Naive B cell (primary cell): ENCODE results near the gene GRB2. TPM values are rescaled to one million over a fixed set of nuclear protein-coding genes. Genes with fewer than 3 reads are reported as not detected.

Experiments
- ATAC-seq, 2 donors: fragments of 150-1000 bp; cut with Tn5 transposase; 2 replicates each; pipeline ENCODE4 v1.10.0; 2021; ENCODE audit warnings: low read depth in 2 of 2, mild to moderate bottlenecking in 2 of 2, moderate library complexity in 2 of 2
- DNase-seq: peaks from one replicate; pipeline ENCODE4 v3.0.0; 2022
- H3K27ac Mint-ChIP-seq, 6 donors: one replicate each; pipeline ENCODE4 v1.8.0; 2020 to 2022; ENCODE audit warnings: mild to moderate bottlenecking in 6 of 6, mixed read lengths in 6 of 6, moderate library complexity in 5 of 6, inconsistent platforms in 2 of 6
- H3K27me3 Mint-ChIP-seq, 3 donors: one replicate each; pipeline ENCODE4 v1.8.0; 2021 to 2022; ENCODE audit warnings: mixed read lengths in 3 of 3, mild to moderate bottlenecking in 1 of 3
- H3K36me3 Mint-ChIP-seq, 2 donors: one replicate each; pipeline ENCODE4 v1.8.0; 2020 to 2022; ENCODE audit warnings: mixed read lengths in 2 of 2, inconsistent platforms in 1 of 2, mild to moderate bottlenecking in 1 of 2
- H3K4me1 Mint-ChIP-seq, 3 donors: one replicate each; pipeline ENCODE4 v1.8.0; 2020 to 2022; ENCODE audit warnings: mixed read lengths in 3 of 3, inconsistent platforms in 1 of 3, mild to moderate bottlenecking in 1 of 3, moderate library complexity in 1 of 3
- H3K4me3 Mint-ChIP-seq, 8 donors: one replicate each; pipeline ENCODE4 v1.8.0; 2020 to 2022; ENCODE audit warnings: mild to moderate bottlenecking in 8 of 8, mixed read lengths in 8 of 8, moderate library complexity in 8 of 8, inconsistent platforms in 2 of 8
- H3K9me3 Mint-ChIP-seq, 7 donors: one replicate each; pipeline ENCODE4 v1.8.0; 2020 to 2022; ENCODE audit warnings: mixed read lengths in 7 of 7, mild to moderate bottlenecking in 5 of 7, inconsistent platforms in 2 of 7, moderate library complexity in 1 of 7
- polyA plus RNA-seq, 6 donors: library from polyadenylated mRNA; unstranded; fragments of 300-500 nt; fragmentation: Illumina TruSeq; gene quantifications; one replicate each; pipeline ENCODE4 v1.2.3, GENCODE V29; 2021; ENCODE audit warnings: low read depth in 6 of 6

GRB2 gene
- polyA plus RNA-seq, 6 donors from 2014 or later = 281 to 361 (median 305) TPM

- H3K27me3 Mint-ChIP-seq = no peaks in the 10 kb centered on the region
- peak overlapping the region in 5 of 6 donors; percentile 71 to 96 (median 92) for H3K27ac Mint-ChIP-seq
- H3K4me1 Mint-ChIP-seq = peaks cover 53 to 92% (median 89%) of the 10 kb centered on the region in 3 donors
- peaks cover 0 to 19% of the 10 kb centered on the region in 2 donors for H3K36me3 Mint-ChIP-seq
- no peaks in the 10 kb centered on the region for H3K9me3 Mint-ChIP-seq
- DNase-seq = no peak
- ATAC-seq = no peak
- peak overlapping the region in 5 of 8 donors; percentile 30 to 85 (median 41) for H3K4me3 Mint-ChIP-seq
Measured at GRCh38 chr17:75335315-75335714, 70.2 kb downstream of the GRB2 start.

- Mint-ChIP-seq H3K27ac (peak overlapping the region; percentile 42 to 96 (median 87)), H3K36me3 (peaks cover 0 to 15% of the 10 kb centered on the region in 2 donors), H3K4me3 (peak overlapping the region in 2 of 8 donors; percentile 30 to 31), H3K4me1 (peaks cover 49 to 92% (median 84%) of the 10 kb centered on the region in 3 donors), H3K9me3 (no peaks in the 10 kb centered on the region), H3K27me3 (no peaks in the 10 kb centered on the region)
- ATAC-seq = no peak
- DNase-seq = no peak
Measured at GRCh38 chr17:75334723-75335122, 70.8 kb downstream of the GRB2 start.

DNA sequence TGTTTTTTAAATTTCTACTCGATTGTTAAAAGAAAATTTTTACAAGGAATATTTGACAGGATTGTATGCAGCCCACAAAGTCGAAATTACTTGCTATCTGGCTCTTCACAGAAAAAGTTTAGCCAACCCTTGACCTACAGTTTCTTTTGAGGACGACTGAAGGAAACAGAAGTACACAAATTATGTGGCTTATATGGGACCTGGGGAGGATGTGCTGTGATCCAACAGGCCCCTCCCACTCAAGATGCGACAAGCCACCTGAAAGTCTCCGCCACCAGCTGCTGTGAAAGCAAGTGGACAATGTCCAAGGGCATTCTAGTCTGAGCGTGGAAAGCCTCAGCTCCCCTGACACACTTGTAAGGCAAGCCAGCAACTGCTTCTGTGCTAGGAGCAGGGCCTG is 73.8 kb downstream of the GRB2 start:
- Mint-ChIP-seq H3K27ac (peak overlapping the region in 5 of 6 donors; percentile 53 to 90 (median 78)), H3K9me3 (no peaks in the 10 kb centered on the region), H3K4me1 (peaks cover 50 to 88% (median 73%) of the 10 kb centered on the region in 3 donors), H3K27me3 (no peaks in the 10 kb centered on the region), H3K36me3 (peaks cover 0 to 18% of the 10 kb centered on the region in 2 donors), H3K4me3 (peak overlapping the region in 4 of 8 donors; percentile 26 to 64 (median 60))
- DNase-seq (no peak), ATAC-seq (peak in 1 of 2 donors; percentile 51)

GRCh38 chr17:75327757-75328156 is 77.7 kb downstream of the GRB2 start:
- Mint-ChIP-seq H3K27me3 (no peaks in the 10 kb centered on the region), H3K9me3 (no peaks in the 10 kb centered on the region), H3K4me3 (peak overlapping the region in 7 of 8 donors; percentile 17 to 55 (median 38)), H3K4me1 (peaks cover 46 to 89% (median 69%) of the 10 kb centered on the region in 3 donors), H3K27ac (peak overlapping the region; percentile 22 to 87 (median 85)), H3K36me3 (peaks cover 0 to 27% of the 10 kb centered on the region in 2 donors)
- no peak for DNase-seq
- no peak for ATAC-seq

GRCh38 chr17:75326226-75326848 is 79.1 kb downstream of the GRB2 start:
- no peaks in the 10 kb centered on the region for H3K27me3 Mint-ChIP-seq
- H3K4me3 Mint-ChIP-seq = peak overlapping the region in 7 of 8 donors; percentile 53 to 85 (median 61)
- H3K9me3 Mint-ChIP-seq = no peaks in the 10 kb centered on the region
- peaks cover 42 to 84% (median 56%) of the 10 kb centered on the region in 3 donors for H3K4me1 Mint-ChIP-seq
- DNase-seq (no peak), ATAC-seq (no peak)
- peak overlapping the region; percentile 76 to 96 (median 94) for H3K27ac Mint-ChIP-seq
- H3K36me3 Mint-ChIP-seq = peaks cover 0 to 19% of the 10 kb centered on the region in 2 donors

- H3K36me3 Mint-ChIP-seq = peaks cover 0 to 19% of the 10 kb centered on the region in 2 donors
- peaks cover 38 to 82% (median 51%) of the 10 kb centered on the region in 3 donors for H3K4me1 Mint-ChIP-seq
- DNase-seq (no peak), ATAC-seq (peak in 1 of 2 donors; percentile 11)
- peak overlapping the region; percentile 9 to 85 (median 61) for H3K4me3 Mint-ChIP-seq
- H3K27ac Mint-ChIP-seq = peak overlapping the region; percentile 76 to 96 (median 94)
- H3K27me3 Mint-ChIP-seq = no peaks in the 10 kb centered on the region
- no peaks in the 10 kb centered on the region for H3K9me3 Mint-ChIP-seq
Measured at GRCh38 chr17:75325827-75326225, 79.7 kb downstream of the GRB2 start.

GRCh38 chr17:75325348-75325747 is 80.1 kb downstream of the GRB2 start:
- DNase-seq = no peak
- Mint-ChIP-seq H3K9me3 (no peaks in the 10 kb centered on the region), H3K27ac (peak overlapping the region; percentile 76 to 96 (median 94)), H3K4me3 (peak overlapping the region in 7 of 8 donors; percentile 9 to 78 (median 53)), H3K4me1 (peaks cover 33 to 82% (median 48%) of the 10 kb centered on the region in 3 donors), H3K27me3 (no peaks in the 10 kb centered on the region), H3K36me3 (peaks cover 0 to 24% of the 10 kb centered on the region in 2 donors)
- ATAC-seq = no peak

GRCh38 chr17:75321506-75321905 is 84.0 kb downstream of the GRB2 start:
- no peaks in the 10 kb centered on the region for H3K9me3 Mint-ChIP-seq
- H3K27ac Mint-ChIP-seq = peak overlapping the region in 3 of 6 donors; percentile 47 to 85 (median 65)
- H3K4me3 Mint-ChIP-seq = peak overlapping the region in 1 of 8 donors; percentile 50
- ATAC-seq = no peak
- no peaks in the 10 kb centered on the region for H3K27me3 Mint-ChIP-seq
- no peak for DNase-seq
- peaks cover 0 to 21% of the 10 kb centered on the region in 2 donors for H3K36me3 Mint-ChIP-seq
- H3K4me1 Mint-ChIP-seq = peaks cover 31 to 78% (median 41%) of the 10 kb centered on the region in 3 donors

DNA sequence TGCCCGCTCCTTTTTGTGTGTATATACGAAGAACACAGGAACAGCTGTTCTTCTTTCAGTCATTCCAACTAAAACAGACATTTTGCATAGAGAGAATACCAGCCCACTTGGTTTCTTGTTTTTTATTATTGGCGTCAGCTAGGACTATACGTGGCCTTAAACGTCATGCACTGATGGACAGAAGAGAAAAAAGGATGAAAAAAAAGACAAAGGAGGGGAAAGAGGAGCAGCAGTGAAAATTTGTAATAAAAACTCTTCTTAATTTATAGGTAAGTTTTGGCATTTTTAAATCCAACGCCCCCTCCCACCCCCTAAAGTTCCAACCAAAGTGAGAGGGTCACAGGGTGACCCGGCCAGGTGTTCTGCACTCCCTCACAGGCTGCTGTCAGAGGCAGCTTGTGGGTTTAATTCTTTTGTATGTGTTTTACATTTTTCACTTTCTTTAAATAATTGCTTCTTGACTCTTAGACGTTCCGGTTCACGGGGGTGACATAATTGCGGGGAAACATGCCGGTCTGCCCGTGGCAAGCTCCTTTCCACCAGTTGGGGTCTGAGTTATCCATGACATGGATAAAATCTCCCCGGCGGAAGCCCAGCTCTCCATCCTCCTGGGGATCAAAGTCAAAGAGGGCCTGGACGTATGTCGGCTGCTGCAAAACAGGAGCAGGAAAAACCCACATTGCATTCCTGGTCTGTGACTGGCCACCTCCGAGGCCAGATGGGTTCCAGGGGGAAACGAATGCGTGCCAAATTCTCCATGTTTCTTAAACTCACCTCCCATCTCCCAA is 85.4 kb downstream of the GRB2 start:
- Mint-ChIP-seq H3K4me3 (peak overlapping the region in 5 of 8 donors; percentile 5 to 79 (median 32)), H3K9me3 (no peaks in the 10 kb centered on the region), H3K4me1 (peaks cover 19 to 67% (median 27%) of the 10 kb centered on the region in 3 donors), H3K36me3 (peaks cover 0 to 18% of the 10 kb centered on the region in 2 donors), H3K27me3 (no peaks in the 10 kb centered on the region), H3K27ac (peak overlapping the region; percentile 62 to 95 (median 88))
- ATAC-seq (peak in 1 of 2 donors; percentile 37), DNase-seq (no peak)

DNA sequence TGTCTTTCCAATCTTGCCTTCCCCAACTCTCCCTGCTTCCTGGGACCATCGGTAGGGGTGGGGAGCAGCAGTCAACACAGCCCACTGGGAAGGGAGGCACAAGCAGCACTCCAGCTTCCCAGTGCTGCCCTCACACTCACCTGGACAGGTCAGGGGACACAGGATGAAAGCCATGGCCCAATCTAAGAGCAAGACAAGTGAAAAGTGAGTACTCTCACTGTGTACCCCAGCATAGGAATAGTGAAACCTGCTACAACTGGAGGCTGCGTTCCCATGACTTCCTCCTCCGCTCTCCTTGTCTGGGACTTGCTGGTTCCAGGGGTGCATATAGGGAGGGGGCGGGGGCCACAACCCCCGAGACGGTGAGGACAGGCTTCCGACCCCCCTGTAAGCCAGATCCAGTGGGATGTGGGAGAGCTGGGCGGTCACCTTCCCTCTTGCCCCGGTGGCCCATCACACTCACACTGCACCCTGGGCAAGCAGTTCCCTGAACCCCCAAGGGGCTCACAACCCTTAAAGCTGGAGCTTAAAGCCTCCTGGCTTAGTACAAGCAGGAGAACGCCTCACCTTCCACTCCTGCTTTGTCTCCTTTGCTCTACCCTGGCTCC is 86.8 kb downstream of the GRB2 start:
- peak overlapping the region in 1 of 8 donors; percentile 74 for H3K4me3 Mint-ChIP-seq

DNA sequence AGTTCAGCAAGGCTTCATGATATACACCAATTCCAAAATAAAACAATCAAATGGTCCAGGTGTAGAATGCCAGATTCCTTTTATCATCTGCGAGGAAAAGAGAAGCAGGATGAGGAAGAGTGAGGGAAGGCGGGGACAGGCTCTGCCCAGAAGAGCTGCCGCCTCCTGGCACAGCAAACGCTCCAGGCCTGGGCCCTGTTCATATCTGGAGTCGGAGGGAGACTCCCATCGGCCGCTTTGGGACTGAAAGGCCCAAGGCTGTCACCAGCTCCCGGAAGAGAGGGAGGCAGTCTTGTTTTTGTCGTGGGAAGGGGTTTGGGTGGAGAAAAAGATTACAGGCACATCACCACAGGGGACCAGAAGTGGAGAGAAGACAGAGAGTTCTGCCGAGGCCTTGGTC is 87.3 kb downstream of the GRB2 start:
- DNase-seq (no peak), ATAC-seq (no peak)
- Mint-ChIP-seq H3K27me3 (no peaks in the 10 kb centered on the region), H3K9me3 (no peaks in the 10 kb centered on the region), H3K4me3 (no peak overlapping the region), H3K4me1 (peaks cover 23 to 60% (median 27%) of the 10 kb centered on the region in 3 donors), H3K36me3 (peaks cover 0 to 13% of the 10 kb centered on the region in 2 donors), H3K27ac (peak overlapping the region in 4 of 6 donors; percentile 33 to 90 (median 68))

More for the DNA sequence above, 86.8 kb downstream of the GRB2 start:
- H3K4me1 Mint-ChIP-seq = peaks cover 21 to 62% (median 30%) of the 10 kb centered on the region in 3 donors
- H3K27me3 Mint-ChIP-seq = no peaks in the 10 kb centered on the region
- ATAC-seq (no peak), DNase-seq (no peak)
- peaks cover 0 to 16% of the 10 kb centered on the region in 2 donors for H3K36me3 Mint-ChIP-seq
- H3K9me3 Mint-ChIP-seq = no peaks in the 10 kb centered on the region
- peak overlapping the region in 3 of 6 donors; percentile 84 to 90 (median 85) for H3K27ac Mint-ChIP-seq

- Mint-ChIP-seq H3K4me1 (peaks cover 22 to 60% (median 26%) of the 10 kb centered on the region in 3 donors), H3K4me3 (peak overlapping the region in 2 of 8 donors; percentile 25 to 33), H3K27ac (peak overlapping the region in 5 of 6 donors; percentile 22 to 89 (median 78)), H3K36me3 (peaks cover 0 to 10% of the 10 kb centered on the region in 2 donors), H3K27me3 (no peaks in the 10 kb centered on the region), H3K9me3 (no peaks in the 10 kb centered on the region)
- DNase-seq (no peak), ATAC-seq (no peak)
Measured at GRCh38 chr17:75317671-75318070, 87.8 kb downstream of the GRB2 start.

- Mint-ChIP-seq H3K27ac (peak overlapping the region in 3 of 6 donors; percentile 45 to 69 (median 51)), H3K36me3 (peaks cover 0 to 10% of the 10 kb centered on the region in 2 donors), H3K4me1 (peaks cover 25 to 66% (median 37%) of the 10 kb centered on the region in 3 donors)
Measured at GRCh38 chr17:75316253-75316652, 89.2 kb downstream of the GRB2 start.

More at GRCh38 chr17:75316253-75316652, 89.2 kb downstream of the GRB2 start:
- Mint-ChIP-seq H3K4me3 (peak overlapping the region in 1 of 8 donors; percentile 12), H3K27me3 (no peaks in the 10 kb centered on the region), H3K9me3 (no peaks in the 10 kb centered on the region)
- no peak for ATAC-seq
- DNase-seq = no peak
